ENCODE data around the gene DYNLT1. TPM values are rescaled to one million over a fixed set of nuclear protein-coding genes. Genes with fewer than 3 reads are reported as not detected.
"Not testable (repeated sequence)": the region's sequence is repeated elsewhere in the genome, so short reads cannot be mapped to it uniquely, and the experiment has no call there.

Gene DYNLT1
- total RNA-seq, 1 experiment from 2014 or later, result 156 TPM

DNA sequence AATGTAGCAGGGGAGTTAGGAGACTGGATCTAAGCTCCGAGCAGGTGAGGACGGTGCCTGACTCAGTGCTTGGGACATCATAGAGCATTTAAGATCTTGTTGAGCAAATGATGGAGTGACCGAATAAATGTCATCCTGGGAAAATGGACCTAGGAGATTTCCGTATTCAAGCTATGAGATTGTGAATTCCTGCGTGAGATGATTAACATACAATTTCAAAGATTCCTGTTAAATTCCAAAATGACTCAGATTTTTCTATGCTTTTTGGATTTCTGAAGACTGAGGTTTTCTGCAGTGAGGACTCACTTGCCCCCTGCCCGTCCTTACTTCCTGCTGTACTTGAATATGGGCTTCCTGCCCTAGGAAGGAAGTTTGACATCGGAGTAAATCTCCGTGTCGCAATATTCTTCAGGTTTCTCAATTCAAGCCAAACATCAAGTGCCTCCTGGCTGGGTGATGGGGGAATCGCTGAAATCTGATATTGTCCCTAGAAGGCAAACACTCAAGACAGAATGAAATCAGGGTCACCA lies 10.5 kb upstream of the DYNLT1 start:
- Mint-ChIP-seq H3K9me3 (ENCODE audit: low read depth, unreplicated experiment) (no peaks in the 10 kb centered on the region), H3K27ac (ENCODE audit: unreplicated experiment) (no peak overlapping the region), H3K27me3 (ENCODE audit: unreplicated experiment) (no peaks in the 10 kb centered on the region), H3K4me1 (ENCODE audit: low read depth, unreplicated experiment) (peaks cover 32% of the 10 kb centered on the region), H3K4me3 (ENCODE audit: low read depth, unreplicated experiment) (no peak overlapping the region), H3K36me3 (ENCODE audit: insufficient read depth, unreplicated experiment) (no peaks in the 10 kb centered on the region)
- no TSS peak for BruUV-seq (replicated peaks)
- intact Hi-C loops (cut with micrococcal nuclease; ENCODE audit: unreplicated experiment), result no loop called here
- TF ChIP-seq CTCF (IDR thresholded peaks at IDR 0.05; ENCODE audit: unreplicated experiment), result no peak
- CTCF ChIA-PET, result no interaction called here
- no peak for DNase-seq

GRCh38 chr6:158654498-158654897 lies 10.0 kb upstream of the DYNLT1 start:
- TF ChIP-seq CTCF (IDR thresholded peaks at IDR 0.05; ENCODE audit: unreplicated experiment), result no peak
- H3K9me3 Mint-ChIP-seq (ENCODE audit: low read depth, unreplicated experiment), result no peaks in the 10 kb centered on the region
- no peaks in the 10 kb centered on the region for H3K27me3 Mint-ChIP-seq (ENCODE audit: unreplicated experiment)
- no peak overlapping the region for H3K27ac Mint-ChIP-seq (ENCODE audit: unreplicated experiment)
- no peak overlapping the region for H3K4me3 Mint-ChIP-seq (ENCODE audit: low read depth, unreplicated experiment)
- intact Hi-C loops (cut with micrococcal nuclease; ENCODE audit: unreplicated experiment), result no loop called here
- no TSS peak for BruUV-seq (replicated peaks)
- CTCF ChIA-PET, result no interaction called here
- peaks cover 37% of the 10 kb centered on the region for H3K4me1 Mint-ChIP-seq (ENCODE audit: low read depth, unreplicated experiment)
- no peaks in the 10 kb centered on the region for H3K36me3 Mint-ChIP-seq (ENCODE audit: insufficient read depth, unreplicated experiment)
- no peak for DNase-seq

- intact Hi-C loops (cut with micrococcal nuclease; ENCODE audit: unreplicated experiment), result no loop called here
- peaks cover 3% of the 10 kb centered on the region for H3K36me3 Mint-ChIP-seq (ENCODE audit: insufficient read depth, unreplicated experiment)
- no TSS peak for BruUV-seq (replicated peaks)
- H3K27me3 Mint-ChIP-seq (ENCODE audit: unreplicated experiment), result no peaks in the 10 kb centered on the region
- TF ChIP-seq CTCF (IDR thresholded peaks at IDR 0.05; ENCODE audit: unreplicated experiment), result no peak
- H3K27ac Mint-ChIP-seq (ENCODE audit: unreplicated experiment), result no peak overlapping the region
- CTCF ChIA-PET, result interaction anchor here (0.6 kb wide), 1 partner anchor 345 kb away, joined by 3 read pairs; no protein-coding TSS in a partner anchor
- DNase-seq, result no peak
- no peak overlapping the region for H3K4me3 Mint-ChIP-seq (ENCODE audit: low read depth, unreplicated experiment)
- no peaks in the 10 kb centered on the region for H3K9me3 Mint-ChIP-seq (ENCODE audit: low read depth, unreplicated experiment)
- H3K4me1 Mint-ChIP-seq (ENCODE audit: low read depth, unreplicated experiment), result peaks cover 45% of the 10 kb centered on the region
These were observed 9.2 kb upstream of the DYNLT1 start for GRCh38 chr6:158653577-158654354.

GRCh38 chr6:158651981-158652737 lies 7.6 kb upstream of the DYNLT1 start:
- peaks cover 51% of the 10 kb centered on the region for H3K4me1 Mint-ChIP-seq (ENCODE audit: low read depth, unreplicated experiment)
- H3K4me3 Mint-ChIP-seq (ENCODE audit: low read depth, unreplicated experiment); H3K27me3 Mint-ChIP-seq (ENCODE audit: unreplicated experiment); H3K27ac Mint-ChIP-seq (ENCODE audit: unreplicated experiment); intact Hi-C loops (cut with micrococcal nuclease; ENCODE audit: unreplicated experiment); CTCF ChIA-PET; BruUV-seq (replicated peaks); H3K9me3 Mint-ChIP-seq (ENCODE audit: low read depth, unreplicated experiment); DNase-seq; H3K36me3 Mint-ChIP-seq (ENCODE audit: insufficient read depth, unreplicated experiment): not testable (repeated sequence)

Data from Calu3 (cell line).